Epidermal melanocyte (primary cell): Measurements from ENCODE around the gene GUCY1A1.

Source experiments
- DNase-seq: peaks from one replicate; pipeline ENCODE4 v3.0.0; 2011; ENCODE audit warnings: low spot score; ENCODE audit not compliant: insufficient read length

Gene GUCY1A1

GRCh38 chr4:155690044-155690837 is 23.6 kb downstream of the GUCY1A1 start:
- DNase-seq, result no peak

- DNase-seq, result no peak
Measured at GRCh38 chr4:155692361-155692760, 25.7 kb downstream of the GUCY1A1 start.

- DNase-seq, result no peak
Measured at GRCh38 chr4:155693015-155693663, 26.5 kb downstream of the GUCY1A1 start.

DNA sequence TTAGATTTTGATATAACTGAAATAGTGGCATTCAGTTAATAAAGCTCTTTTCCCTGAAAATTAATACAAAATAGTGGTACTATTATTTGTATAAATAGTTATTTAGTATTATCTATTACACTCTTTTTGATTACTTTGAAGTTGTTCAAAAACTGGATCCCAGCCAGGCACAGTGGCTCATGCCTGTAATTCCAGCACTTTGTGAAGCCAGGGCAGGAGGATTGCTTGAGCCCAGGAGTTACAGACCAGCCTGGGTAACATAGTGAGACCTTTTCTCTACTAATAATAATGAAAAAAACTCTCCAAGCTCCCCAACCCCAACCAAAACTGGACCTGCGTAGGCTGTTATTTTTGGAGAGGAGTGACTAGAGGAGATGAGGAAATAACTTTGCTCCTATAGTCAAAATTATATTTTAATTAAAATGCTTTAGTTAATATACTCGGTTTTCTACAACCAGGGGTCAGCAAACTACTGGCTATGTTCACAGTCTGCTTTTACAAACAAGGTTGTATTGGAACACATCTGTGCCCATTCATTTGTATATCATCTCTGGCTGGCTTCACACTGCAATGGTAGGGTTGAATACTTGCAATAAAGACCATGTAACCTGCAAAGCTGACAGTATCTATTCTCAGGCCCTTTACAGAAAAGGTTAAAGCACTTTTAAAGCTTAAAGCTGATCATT is 27.6 kb downstream of the GUCY1A1 start:
- no peak for DNase-seq

DNA sequence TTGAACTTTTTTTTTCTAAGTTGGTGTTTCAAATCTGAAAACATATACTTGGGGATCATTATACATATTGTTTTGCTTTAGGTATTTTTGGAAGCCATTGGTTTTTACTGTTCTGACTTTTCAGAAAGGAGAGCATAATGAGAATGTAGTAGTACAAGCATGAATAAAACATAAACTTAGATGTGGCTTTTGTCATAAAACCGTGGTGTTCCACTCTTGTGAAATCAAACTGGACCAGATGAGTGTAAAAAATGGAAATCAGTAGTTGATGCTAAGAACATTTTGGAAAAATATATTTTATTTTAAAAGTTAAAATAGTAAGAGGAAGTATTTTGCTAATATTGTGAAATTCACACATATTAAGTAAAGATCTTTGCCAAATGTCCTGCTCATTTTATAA is 29.6 kb downstream of the GUCY1A1 start:
- no peak for DNase-seq

DNA sequence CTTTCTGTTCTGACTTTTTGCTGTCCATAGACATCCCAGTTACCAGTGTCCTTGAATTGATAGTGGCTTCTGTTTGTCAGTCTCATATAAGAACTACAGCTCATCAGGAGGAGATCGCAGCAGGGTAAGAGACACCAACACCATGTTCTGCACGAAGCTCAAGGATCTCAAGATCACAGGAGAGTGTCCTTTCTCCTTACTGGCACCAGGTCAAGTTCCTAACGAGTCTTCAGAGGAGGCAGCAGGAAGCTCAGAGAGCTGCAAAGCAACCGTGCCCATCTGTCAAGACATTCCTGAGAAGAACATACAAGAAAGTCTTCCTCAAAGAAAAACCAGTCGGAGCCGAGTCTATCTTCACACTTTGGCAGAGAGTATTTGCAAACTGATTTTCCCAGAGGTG is 30.1 kb downstream of the GUCY1A1 start:
- DNase-seq, result no peak

DNA sequence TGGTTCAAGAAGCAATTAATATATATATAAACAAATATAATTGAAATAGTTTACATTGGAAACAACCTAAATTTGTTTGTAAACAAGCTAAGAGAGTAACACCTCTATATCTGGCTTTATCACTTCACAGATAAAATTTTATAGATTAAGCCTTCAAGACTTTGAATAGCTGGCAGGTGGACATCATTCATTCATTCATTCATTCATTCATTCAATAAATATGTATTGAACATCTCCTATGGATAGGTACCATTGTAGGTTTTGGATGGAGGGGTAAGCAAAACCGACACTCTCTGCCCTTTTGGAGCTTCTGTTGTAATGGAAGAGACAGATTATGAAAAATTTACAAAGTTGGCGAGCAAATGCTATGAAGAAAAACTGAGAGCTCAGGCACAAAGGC is 35.2 kb downstream of the GUCY1A1 start:
- no peak for DNase-seq

DNA sequence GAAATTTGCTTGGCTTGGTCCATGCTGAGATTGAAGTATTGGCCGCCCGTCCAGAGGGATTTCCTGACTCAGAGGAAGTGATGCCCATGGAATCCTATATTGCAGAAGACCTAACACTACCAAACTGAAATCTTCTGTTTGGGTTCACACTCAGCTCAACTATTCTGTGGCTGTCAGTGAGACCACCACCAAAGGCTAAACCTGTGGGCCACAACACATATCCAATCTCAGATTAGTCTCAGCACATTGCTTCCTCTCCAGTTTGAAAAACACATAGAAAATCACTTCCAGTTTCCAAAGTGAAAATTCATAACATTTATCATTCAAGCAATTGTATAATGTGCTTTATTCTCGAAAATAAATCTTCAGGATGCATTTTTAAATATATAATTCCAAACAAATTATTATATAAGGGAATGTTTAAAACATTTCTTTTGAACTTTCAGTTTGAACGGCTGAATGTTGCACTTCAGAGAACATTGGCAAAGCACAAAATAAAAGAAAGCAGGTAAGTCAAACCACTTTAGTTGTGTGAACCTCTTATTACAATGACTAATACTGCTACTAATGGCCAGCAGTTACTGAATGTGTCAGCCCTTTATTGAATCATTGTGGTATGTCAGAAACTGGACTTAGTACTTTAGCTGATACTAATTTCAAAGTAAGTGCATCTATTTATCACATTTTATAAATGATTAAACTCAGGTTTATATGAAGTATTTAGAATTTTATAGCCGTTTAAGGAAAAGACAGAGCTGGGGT is 37.0 kb downstream of the GUCY1A1 start:
- DNase-seq, result no peak

GRCh38 chr4:155704841-155705404 is 38.3 kb downstream of the GUCY1A1 start:
- no peak for DNase-seq

DNA sequence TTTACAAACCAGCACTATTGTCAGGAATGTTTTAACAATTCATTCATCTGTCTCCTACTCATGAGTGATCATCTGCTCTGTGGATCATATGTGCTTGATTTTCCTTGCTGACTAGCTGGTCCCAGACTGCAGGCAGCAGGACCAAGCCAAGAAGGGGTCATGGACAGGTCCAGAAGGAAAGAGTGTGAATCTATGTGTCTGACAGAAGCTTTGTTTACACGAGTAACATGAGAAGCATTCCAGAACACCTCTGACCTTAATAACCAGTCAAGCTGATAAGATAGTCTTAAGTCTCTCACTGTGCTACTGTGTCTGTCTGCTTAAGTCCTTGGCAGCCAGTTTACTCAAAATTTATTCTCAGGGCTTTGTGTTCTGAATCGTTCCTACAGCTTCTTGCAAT is 39.0 kb downstream of the GUCY1A1 start:
- no peak for DNase-seq

GRCh38 chr4:155706147-155706546 is 39.5 kb downstream of the GUCY1A1 start:
- DNase-seq, result no peak

DNA sequence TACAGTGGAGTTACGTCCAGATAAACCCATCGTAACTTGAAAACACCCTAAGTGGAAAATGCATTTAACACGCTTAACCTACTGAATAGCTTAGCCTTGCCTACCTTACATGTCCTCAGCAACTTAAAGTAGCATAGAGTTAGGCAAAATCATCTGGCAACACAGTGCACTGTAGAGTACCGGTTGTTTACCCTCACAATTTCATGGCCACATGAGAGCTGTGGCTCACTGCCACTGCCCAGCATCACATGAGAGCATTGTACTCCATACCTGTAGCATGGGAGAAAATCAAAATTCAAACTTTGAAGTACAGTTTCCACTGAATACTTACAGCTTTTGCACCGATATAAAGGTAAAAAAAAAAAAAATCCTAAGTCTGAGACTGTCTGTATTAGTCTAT is 40.6 kb downstream of the GUCY1A1 start:
- DNase-seq, result no peak

GRCh38 chr4:155708782-155709181 is 42.1 kb downstream of the GUCY1A1 start:
- DNase-seq, result no peak

- no peak for DNase-seq
Measured at GRCh38 chr4:155709918-155710317, 43.3 kb downstream of the GUCY1A1 start.

DNA sequence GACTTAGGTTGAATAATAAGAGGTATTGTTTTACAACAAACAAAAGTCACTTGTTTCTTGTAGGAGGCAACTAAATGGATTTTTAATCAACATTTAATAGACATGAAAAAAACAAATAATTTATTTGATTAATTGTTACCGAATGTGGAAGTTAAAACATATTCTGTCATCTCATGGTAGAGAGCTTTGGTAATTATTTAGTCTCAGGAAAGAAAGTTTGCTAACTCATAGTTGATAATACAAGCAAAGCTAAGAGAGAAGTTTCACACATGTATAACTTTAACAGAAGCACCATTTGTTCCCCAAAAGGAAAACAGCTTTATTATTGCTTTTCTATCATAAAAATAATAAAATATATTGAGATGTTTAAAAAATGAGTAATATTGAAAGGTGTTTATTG is 44.9 kb downstream of the GUCY1A1 start:
- DNase-seq, result no peak

GRCh38 chr4:155712846-155713245 is 46.2 kb downstream of the GUCY1A1 start:
- no peak for DNase-seq

- DNase-seq, result no peak
Measured at GRCh38 chr4:155713911-155714310, 47.3 kb downstream of the GUCY1A1 start.

DNA sequence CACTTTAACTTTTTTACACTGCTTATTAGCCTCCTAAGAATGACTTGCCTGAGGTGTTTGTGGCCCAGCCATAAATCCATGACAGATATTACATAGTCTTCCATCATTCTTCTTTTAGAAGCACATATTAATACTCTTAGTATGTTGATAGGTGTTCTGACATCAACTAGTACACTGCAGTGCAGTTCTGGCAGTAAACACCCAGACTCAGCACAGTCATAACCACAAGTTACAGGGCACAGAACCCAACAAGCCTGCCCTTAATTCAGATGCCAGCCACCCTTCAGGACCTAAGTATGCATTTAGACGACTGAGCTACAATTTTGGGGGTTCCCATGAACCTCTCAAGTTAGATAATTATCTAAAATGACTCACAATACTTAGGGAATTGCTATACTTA is 55.7 kb downstream of the GUCY1A1 start:
- no peak for DNase-seq

GRCh38 chr4:155722816-155723499 is 56.3 kb downstream of the GUCY1A1 start:
- DNase-seq, result no peak

- no peak for DNase-seq
Measured at GRCh38 chr4:155724731-155725130, 58.1 kb downstream of the GUCY1A1 start.

DNA sequence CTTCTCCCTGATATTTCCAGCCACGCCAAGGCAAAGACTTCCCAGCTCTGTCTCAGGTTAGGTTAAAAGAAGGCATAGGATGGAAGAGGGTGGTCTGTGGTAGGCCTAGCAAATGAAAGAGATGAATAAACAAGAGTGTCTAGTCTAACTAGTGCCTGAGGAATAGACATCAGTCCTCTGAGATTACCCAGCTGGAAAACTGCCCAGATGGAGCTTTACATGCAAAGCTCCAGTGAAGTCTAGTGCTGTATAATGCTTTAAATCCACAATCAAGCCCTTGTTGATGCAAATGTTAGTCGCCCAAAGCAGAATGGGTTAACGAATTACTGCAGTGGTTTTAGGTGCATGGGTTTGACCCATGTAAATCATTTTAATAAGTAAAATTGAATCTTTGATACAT is 67.4 kb downstream of the GUCY1A1 start:
- no peak for DNase-seq
